WERI-Rb-1 (cell line): Measurements from ENCODE around the gene PMS1.

Experiments
- DNase-seq: peaks from one replicate; pipeline ENCODE4 v3.0.0-alpha.2; 2020
- H3K27ac ChIP-seq: fragments of 250-450 bp; sonication (Bioruptor Pico); 2 replicates; pipeline ENCODE4 v1.5.1; 2020; ENCODE audit warnings: mild to moderate bottlenecking, moderate library complexity
- H3K27me3 ChIP-seq: fragments of 250-450 bp; sonication (Bioruptor Pico); 2 replicates; pipeline ENCODE4 v1.5.1; 2021; ENCODE audit warnings: mild to moderate bottlenecking, low read depth, moderate library complexity; ENCODE audit not compliant: insufficient read depth, severe bottlenecking
- H3K36me3 ChIP-seq: fragments of 250-450 bp; sonication (Bioruptor Pico); 2 replicates; pipeline ENCODE4 v1.5.1; 2020; ENCODE audit warnings: mild to moderate bottlenecking, moderate library complexity
- H3K4me3 ChIP-seq: 2 replicates; pipeline ENCODE4 v1.5.1; 2011; ENCODE audit warnings: low read depth, mild to moderate bottlenecking, control low read depth, low read length
- H3K9me3 ChIP-seq: fragments of 250-450 bp; sonication (Bioruptor Pico); 2 replicates; pipeline ENCODE4 v1.5.1; 2021; ENCODE audit warnings: mild to moderate bottlenecking, moderate library complexity; ENCODE audit not compliant: severe bottlenecking
- TF ChIP-seq, protein P1 (sequence below): IDR thresholded peaks from 2 replicates; pipeline ENCODE4 v1.5.1; 2011; ENCODE audit warnings: low read depth, mild to moderate bottlenecking, control low read depth, inconsistent platforms, low read length

The PMS1 gene

DNA sequence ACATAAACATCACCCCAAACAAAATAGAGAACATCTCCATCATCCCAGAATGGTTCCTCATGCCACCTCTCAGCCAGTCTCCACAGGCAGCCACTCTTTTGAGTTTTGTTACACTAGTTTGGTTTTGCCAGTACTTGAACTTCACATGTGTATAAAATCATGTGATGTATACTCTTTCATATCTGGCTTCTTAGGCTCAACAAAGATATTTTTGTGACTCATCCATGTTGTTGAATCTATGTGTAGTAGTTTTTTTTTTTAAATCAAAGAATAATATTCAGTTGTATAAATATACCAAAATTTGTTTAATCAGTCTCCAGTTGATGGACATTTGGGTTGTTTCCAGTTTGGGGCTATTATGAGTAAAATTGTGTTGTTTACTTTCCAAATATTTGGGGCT, 75.9 kb downstream of the PMS1 start:
- TF ChIP-seq, protein P1, sequence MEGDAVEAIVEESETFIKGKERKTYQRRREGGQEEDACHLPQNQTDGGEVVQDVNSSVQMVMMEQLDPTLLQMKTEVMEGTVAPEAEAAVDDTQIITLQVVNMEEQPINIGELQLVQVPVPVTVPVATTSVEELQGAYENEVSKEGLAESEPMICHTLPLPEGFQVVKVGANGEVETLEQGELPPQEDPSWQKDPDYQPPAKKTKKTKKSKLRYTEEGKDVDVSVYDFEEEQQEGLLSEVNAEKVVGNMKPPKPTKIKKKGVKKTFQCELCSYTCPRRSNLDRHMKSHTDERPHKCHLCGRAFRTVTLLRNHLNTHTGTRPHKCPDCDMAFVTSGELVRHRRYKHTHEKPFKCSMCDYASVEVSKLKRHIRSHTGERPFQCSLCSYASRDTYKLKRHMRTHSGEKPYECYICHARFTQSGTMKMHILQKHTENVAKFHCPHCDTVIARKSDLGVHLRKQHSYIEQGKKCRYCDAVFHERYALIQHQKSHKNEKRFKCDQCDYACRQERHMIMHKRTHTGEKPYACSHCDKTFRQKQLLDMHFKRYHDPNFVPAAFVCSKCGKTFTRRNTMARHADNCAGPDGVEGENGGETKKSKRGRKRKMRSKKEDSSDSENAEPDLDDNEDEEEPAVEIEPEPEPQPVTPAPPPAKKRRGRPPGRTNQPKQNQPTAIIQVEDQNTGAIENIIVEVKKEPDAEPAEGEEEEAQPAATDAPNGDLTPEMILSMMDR, result no peak
- Histone ChIP-seq H3K27me3 (no peaks in the 10 kb centered on the region), H3K4me3 (no peak overlapping the region), H3K27ac (no peak overlapping the region), H3K9me3 (no peaks in the 10 kb centered on the region), H3K36me3 (peaks cover 6% of the 10 kb centered on the region)
- no peak for DNase-seq

DNA sequence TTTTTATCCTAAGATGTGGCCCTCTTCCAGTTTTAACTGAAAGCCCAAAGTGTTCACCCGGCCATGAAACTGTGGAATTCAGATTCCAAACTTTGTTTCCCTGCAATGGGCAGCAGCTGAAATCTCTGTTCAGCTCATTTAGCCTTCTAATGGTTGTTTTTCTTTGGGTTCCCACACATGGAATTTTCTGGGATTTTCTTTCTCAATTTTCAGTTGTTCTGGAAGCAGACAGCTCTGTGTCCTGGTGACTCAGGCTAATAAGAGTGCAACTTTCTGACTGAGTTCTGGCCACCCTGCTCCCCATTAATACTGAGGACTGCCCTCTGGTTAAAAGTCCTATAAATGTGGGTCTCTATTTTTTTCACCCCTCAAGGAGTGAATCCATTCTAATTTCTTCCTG, 78.5 kb downstream of the PMS1 start:
- H3K4me3 ChIP-seq, result no peak overlapping the region
- TF ChIP-seq, protein P1, result no peak
- DNase-seq, result no peak
- H3K27me3 ChIP-seq, result no peaks in the 10 kb centered on the region
- no peaks in the 10 kb centered on the region for H3K9me3 ChIP-seq
- peaks cover 9% of the 10 kb centered on the region for H3K36me3 ChIP-seq
- no peak overlapping the region for H3K27ac ChIP-seq

DNA sequence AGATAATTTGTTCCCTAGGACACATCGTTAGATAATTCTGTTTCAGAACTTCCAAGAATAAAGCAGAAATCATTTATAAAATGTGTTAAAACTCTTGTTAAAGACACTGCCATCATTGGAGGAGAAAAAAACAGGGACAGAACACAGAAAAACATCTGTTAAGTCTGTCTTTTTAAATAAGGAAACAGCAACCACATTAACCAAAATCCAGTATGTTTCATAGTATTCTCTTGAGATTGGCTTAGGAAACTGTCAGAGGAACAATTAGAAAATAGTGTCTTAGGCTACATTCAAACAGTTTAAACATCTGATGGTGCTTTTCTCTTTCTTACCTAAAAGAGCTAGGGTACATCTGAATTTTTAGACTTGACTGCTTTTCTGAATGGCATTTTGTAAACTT, 81.6 kb downstream of the PMS1 start:
- Histone ChIP-seq H3K9me3 (no peaks in the 10 kb centered on the region), H3K36me3 (peaks cover 10% of the 10 kb centered on the region), H3K27me3 (no peaks in the 10 kb centered on the region), H3K4me3 (no peak overlapping the region), H3K27ac (no peak overlapping the region)
- no peak for DNase-seq
- TF ChIP-seq, protein P1, result no peak

DNA sequence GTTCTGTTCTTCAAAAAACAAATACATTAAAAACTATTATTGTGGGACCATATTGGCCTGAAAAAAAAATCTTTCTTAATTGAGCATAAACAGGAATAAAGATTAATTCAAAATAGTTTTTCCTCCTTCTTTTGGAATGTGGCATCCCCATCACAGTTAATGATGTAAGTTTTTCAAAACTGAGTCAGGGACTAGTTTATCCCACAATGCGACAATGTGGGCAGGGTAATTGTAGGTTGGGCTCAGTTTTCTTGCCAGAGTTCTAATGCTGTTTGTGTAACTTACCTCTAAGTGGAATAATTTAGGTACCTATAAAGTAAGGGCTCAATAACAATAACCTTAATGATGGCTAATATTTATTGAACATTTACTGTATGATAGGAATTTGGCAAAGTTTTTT, 82.0 kb downstream of the PMS1 start:
- TF ChIP-seq, protein P1, result no peak
- no peak for DNase-seq
- H3K27me3 ChIP-seq, result no peaks in the 10 kb centered on the region
- H3K27ac ChIP-seq, result no peak overlapping the region
- no peak overlapping the region for H3K4me3 ChIP-seq
- H3K36me3 ChIP-seq, result peaks cover 10% of the 10 kb centered on the region
- no peaks in the 10 kb centered on the region for H3K9me3 ChIP-seq

DNA sequence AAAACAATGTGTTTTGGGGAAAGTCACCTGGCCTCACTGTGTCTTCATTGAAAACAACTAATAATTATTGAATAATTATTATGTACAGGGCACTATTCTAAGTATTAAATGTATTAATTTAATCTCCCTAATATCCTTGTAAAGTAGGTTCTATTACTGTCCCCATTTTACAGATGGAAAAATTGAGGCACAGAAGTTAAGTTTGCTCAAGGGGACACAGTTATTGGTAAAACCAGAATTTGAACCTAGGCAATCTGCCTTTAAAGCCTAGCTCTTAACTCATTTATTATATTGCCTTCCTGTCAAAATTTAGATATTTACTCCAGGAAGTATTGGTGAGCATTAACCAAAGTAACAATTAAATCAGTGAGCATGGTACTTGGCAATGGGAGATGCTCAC, 84.6 kb downstream of the PMS1 start:
- Histone ChIP-seq H3K9me3 (no peaks in the 10 kb centered on the region), H3K27me3 (no peaks in the 10 kb centered on the region), H3K36me3 (peaks cover 10% of the 10 kb centered on the region), H3K27ac (no peak overlapping the region), H3K4me3 (no peak overlapping the region)
- DNase-seq, result no peak
- TF ChIP-seq, protein P1, result no peak

DNA sequence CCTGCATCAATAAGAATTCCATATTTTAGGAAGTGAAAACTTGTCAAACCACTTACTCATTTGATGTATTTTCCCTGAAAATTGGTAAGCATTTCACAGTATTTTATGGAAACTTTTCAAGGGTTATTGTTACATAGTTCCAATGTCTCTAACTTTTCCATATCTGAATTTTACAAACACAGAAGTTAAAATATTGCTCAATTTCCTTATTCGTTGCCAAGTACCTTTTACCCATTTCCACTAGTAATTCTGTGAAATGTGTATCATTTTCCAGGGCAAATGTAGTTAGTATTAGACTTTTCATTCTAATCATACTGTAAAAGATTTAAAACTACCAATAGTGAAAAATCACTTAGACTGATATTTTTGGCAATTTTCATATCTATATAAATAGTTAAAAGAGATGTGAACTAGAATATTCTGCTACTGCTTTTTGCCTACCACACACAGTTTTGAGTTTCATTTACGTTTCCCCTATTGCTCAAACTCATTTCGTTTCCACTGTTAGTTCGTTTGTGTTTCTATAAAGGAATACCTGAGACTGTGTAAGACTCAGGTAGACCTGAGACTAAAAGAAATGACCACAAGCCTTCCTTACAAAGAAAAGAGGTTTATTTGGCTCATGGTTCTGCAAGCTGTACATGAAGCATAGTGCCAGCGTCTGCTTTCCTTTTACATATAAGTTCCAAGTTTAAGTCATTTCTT, 86.3 kb downstream of the PMS1 start:
- TF ChIP-seq, protein P1, result no peak
- H3K36me3 ChIP-seq, result peaks cover 13% of the 10 kb centered on the region
- no peaks in the 10 kb centered on the region for H3K27me3 ChIP-seq
- H3K4me3 ChIP-seq, result no peak overlapping the region
- H3K9me3 ChIP-seq, result no peaks in the 10 kb centered on the region
- DNase-seq, result no peak
- H3K27ac ChIP-seq, result no peak overlapping the region
